Lower lobe of right lung (tissue), 2 donors: ENCODE measurements around the gene ENOX1. TPM values are rescaled to one million over a fixed set of nuclear protein-coding genes. Genes with fewer than 3 reads are reported as not detected.
A peak's percentile ranks its signal among the peaks of the same experiment; 100 is the strongest.

Source experiments
- ATAC-seq, 2 donors: fragments of 200-7000 bp; cut with Tn5 transposase; one replicate each; pipeline ENCODE4 v1.9.1; 2020 to 2022; ENCODE audit warnings: mild to moderate bottlenecking in 2 of 2, moderate library complexity in 2 of 2
- DNase-seq: peaks from one replicate; pipeline ENCODE4 v3.0.0-alpha.2; 2020
- H3K27ac ChIP-seq: fragments of 200-600 bp; one replicate; pipeline ENCODE4 v1.8.0; 2022
- H3K27me3 ChIP-seq: fragments of 200-600 bp; one replicate; pipeline ENCODE4 v1.8.0; 2022; ENCODE audit warnings: low read depth
- H3K36me3 ChIP-seq: fragments of 200-600 bp; one replicate; pipeline ENCODE4 v1.8.0; 2022; ENCODE audit warnings: mild to moderate bottlenecking
- H3K4me1 ChIP-seq: fragments of 200-600 bp; one replicate; pipeline ENCODE4 v1.8.0; 2022
- H3K4me3 ChIP-seq: fragments of 200-600 bp; one replicate; pipeline ENCODE4 v1.8.0; 2022; ENCODE audit warnings: mild to moderate bottlenecking
- H3K9me3 ChIP-seq: fragments of 200-600 bp; one replicate; pipeline ENCODE4 v1.8.0; 2022
- intact Hi-C: fragments of 100-400 bp; cut with DNase I; formaldehyde crosslinking; loops from one replicate; pipeline ENCODE4 v1.11.0; 2022
- total RNA-seq: library from RNA; stranded (reverse); fragmentation: NEBNext Ultra II Directional; extraction: Animal tissue kit (Norgen Biotek cat#: 25700); gene quantifications from one replicate; pipeline ENCODE4 v1.2.1, GENCODE V29; 2021
- TF ChIP-seq, protein P1 (sequence below): fragments of 200-600 bp; IDR thresholded peaks from one replicate; pipeline ENCODE4 v1.8.0; 2022; ENCODE audit warnings: antibody characterized with exemption, mild to moderate bottlenecking
- donor health status: DM: no; HTN: yes; CAD: no; lungs with severe emphysema.

The ENOX1 gene
- total RNA-seq, 1 donor from 2014 or later, result 2.0 TPM

DNA sequence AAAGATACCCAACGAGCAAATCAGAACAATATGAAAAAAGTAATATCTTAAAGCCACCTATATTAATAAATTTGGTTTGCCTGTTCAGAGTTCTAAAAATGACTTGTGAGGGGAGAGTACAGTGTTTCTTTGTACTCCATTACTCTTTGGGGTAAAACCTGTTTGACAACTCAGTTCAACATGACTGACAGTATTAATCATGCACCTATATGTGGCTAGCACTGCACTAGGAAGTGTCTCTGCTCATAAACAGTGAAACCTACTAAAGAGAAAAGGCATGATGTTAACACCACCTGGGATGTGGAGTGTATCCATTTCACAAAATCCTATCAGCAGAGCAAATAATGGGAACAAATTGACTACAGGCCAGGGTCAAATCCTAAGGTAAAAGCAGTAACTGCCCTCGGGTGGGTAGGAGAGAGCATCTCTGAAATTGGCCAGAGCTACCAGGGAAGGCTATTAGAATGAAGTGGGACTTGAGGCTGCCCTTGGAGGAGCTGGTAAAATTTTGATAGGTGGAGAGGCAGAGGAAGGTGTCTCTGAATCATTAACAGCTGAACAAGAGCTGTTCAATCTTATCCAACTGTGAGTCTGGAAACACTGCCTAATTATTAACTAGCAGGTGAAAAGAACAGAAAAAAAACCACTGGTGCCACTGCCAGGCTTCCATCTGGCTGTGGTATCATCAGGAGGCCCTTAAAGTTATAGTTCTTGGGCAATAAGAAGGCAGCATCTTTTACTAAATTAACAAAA, 398.3 kb downstream of the ENOX1 start:
- Histone ChIP-seq H3K9me3 (no peaks in the 10 kb centered on the region), H3K27me3 (no peaks in the 10 kb centered on the region), H3K4me3 (no peak overlapping the region), H3K4me1 (peaks cover 22% of the 10 kb centered on the region), H3K27ac (no peak overlapping the region), H3K36me3 (no peaks in the 10 kb centered on the region)
- ATAC-seq (peak; percentile 60 to 81), DNase-seq (no peak)
- TF ChIP-seq, protein P1, sequence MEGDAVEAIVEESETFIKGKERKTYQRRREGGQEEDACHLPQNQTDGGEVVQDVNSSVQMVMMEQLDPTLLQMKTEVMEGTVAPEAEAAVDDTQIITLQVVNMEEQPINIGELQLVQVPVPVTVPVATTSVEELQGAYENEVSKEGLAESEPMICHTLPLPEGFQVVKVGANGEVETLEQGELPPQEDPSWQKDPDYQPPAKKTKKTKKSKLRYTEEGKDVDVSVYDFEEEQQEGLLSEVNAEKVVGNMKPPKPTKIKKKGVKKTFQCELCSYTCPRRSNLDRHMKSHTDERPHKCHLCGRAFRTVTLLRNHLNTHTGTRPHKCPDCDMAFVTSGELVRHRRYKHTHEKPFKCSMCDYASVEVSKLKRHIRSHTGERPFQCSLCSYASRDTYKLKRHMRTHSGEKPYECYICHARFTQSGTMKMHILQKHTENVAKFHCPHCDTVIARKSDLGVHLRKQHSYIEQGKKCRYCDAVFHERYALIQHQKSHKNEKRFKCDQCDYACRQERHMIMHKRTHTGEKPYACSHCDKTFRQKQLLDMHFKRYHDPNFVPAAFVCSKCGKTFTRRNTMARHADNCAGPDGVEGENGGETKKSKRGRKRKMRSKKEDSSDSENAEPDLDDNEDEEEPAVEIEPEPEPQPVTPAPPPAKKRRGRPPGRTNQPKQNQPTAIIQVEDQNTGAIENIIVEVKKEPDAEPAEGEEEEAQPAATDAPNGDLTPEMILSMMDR, result no peak
- intact Hi-C loops, result no loop called here

GRCh38 chr13:43387880-43388279, 398.9 kb downstream of the ENOX1 start:
- H3K27ac ChIP-seq, result no peak overlapping the region
- H3K9me3 ChIP-seq, result no peaks in the 10 kb centered on the region
- H3K36me3 ChIP-seq, result no peaks in the 10 kb centered on the region
- DNase-seq (no peak), ATAC-seq (no peak)
- intact Hi-C loops, result no loop called here
- H3K4me1 ChIP-seq, result peaks cover 22% of the 10 kb centered on the region
- H3K4me3 ChIP-seq, result no peak overlapping the region
- TF ChIP-seq, protein P1, result no peak
- H3K27me3 ChIP-seq, result no peaks in the 10 kb centered on the region

GRCh38 chr13:43383498-43384165, 403.1 kb downstream of the ENOX1 start:
- intact Hi-C loops, result no loop called here

GRCh38 chr13:43379738-43380137, 407.0 kb downstream of the ENOX1 start:
- no peak overlapping the region for H3K4me3 ChIP-seq
- H3K4me1 ChIP-seq, result peaks cover 4% of the 10 kb centered on the region
- H3K36me3 ChIP-seq, result no peaks in the 10 kb centered on the region
- no peak for DNase-seq
- H3K9me3 ChIP-seq, result no peaks in the 10 kb centered on the region
- no peak overlapping the region for H3K27ac ChIP-seq
- TF ChIP-seq, protein P1, result no peak
- intact Hi-C loops, result no loop called here
- no peaks in the 10 kb centered on the region for H3K27me3 ChIP-seq
- no peak for ATAC-seq

More at GRCh38 chr13:43383498-43384165, 403.1 kb downstream of the ENOX1 start:
- no peak for DNase-seq
- no peak for ATAC-seq
- H3K4me1 ChIP-seq, result peaks cover 8% of the 10 kb centered on the region
- H3K27ac ChIP-seq, result no peak overlapping the region
- no peaks in the 10 kb centered on the region for H3K27me3 ChIP-seq
- no peaks in the 10 kb centered on the region for H3K9me3 ChIP-seq
- TF ChIP-seq, protein P1, result no peak
- no peaks in the 10 kb centered on the region for H3K36me3 ChIP-seq
- H3K4me3 ChIP-seq, result no peak overlapping the region

DNA sequence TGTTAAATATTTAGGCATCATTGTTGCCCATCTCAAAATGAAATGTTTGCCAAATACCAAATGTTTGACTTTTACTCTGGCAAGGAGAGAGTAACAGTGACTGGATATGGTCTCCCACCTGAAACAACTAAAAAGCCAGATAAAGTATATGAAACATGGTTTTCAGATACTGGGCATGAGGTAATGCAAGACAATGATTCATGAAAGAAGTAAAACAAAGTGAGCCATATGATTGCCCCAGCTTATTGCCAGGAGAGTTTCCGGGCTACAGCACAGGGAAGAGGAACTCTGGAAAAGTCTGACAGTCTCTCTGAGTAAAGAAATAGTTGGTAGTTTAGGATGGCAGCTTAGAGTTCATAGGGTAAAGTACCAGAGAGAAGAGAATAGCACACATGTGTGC, 408.8 kb downstream of the ENOX1 start:
- H3K27me3 ChIP-seq, result no peaks in the 10 kb centered on the region
- no peaks in the 10 kb centered on the region for H3K9me3 ChIP-seq
- TF ChIP-seq, protein P1, result no peak
- ATAC-seq, result no peak
- peaks cover 4% of the 10 kb centered on the region for H3K4me1 ChIP-seq
- H3K4me3 ChIP-seq, result no peak overlapping the region
- H3K27ac ChIP-seq, result no peak overlapping the region
- H3K36me3 ChIP-seq, result no peaks in the 10 kb centered on the region
- intact Hi-C loops, result no loop called here
- DNase-seq, result no peak
